ENCODE results near the gene ABLIM1.

ABLIM1 gene

GRCh38 chr10:114688786-114689185, 30.7 kb upstream of the ABLIM1 start:
- peaks cover 45% of the 10 kb centered on the region for H3K4me1 ChIP-seq (ENCODE audit: control insufficient read depth, insufficient read depth, low read length, poor library complexity, severe bottlenecking)
- H3K9me3 ChIP-seq (ENCODE audit: control insufficient read depth, low read length), result no peaks in the 10 kb centered on the region
- no peak overlapping the region for H3K27ac ChIP-seq (ENCODE audit: low read depth, low read length, severe bottlenecking)
- 68 to 73% methylated on average over 4 of the region's 5 CpGs for WGBS, 2 experiments (ENCODE audit: insufficient coverage in 2 of 2)
- no peak overlapping the region for H3K4me3 ChIP-seq (ENCODE audit: extremely low read depth, insufficient read depth, low read length, poor library complexity, severe bottlenecking)
- H3K36me3 ChIP-seq (ENCODE audit: control insufficient read depth, insufficient read depth, low read length), result no peaks in the 10 kb centered on the region

- H3K4me1 ChIP-seq (ENCODE audit: control insufficient read depth, insufficient read depth, low read length, poor library complexity, severe bottlenecking), result peaks cover 45% of the 10 kb centered on the region
- no peaks in the 10 kb centered on the region for H3K9me3 ChIP-seq (ENCODE audit: control insufficient read depth, low read length)
- H3K4me3 ChIP-seq (ENCODE audit: extremely low read depth, insufficient read depth, low read length, poor library complexity, severe bottlenecking), result no peak overlapping the region
- 100% methylated on average over 1 to 2 of the region's 3 CpGs for WGBS, 2 experiments (ENCODE audit: insufficient coverage in 2 of 2)
- H3K27ac ChIP-seq (ENCODE audit: low read depth, low read length, severe bottlenecking), result no peak overlapping the region
- no peaks in the 10 kb centered on the region for H3K36me3 ChIP-seq (ENCODE audit: control insufficient read depth, insufficient read depth, low read length)
These were observed 29.4 kb upstream of the ABLIM1 start for GRCh38 chr10:114687459-114687858.

GRCh38 chr10:114686013-114686412, 27.9 kb upstream of the ABLIM1 start:
- no peaks in the 10 kb centered on the region for H3K9me3 ChIP-seq (ENCODE audit: control insufficient read depth, low read length)
- no peak overlapping the region for H3K4me3 ChIP-seq (ENCODE audit: extremely low read depth, insufficient read depth, low read length, poor library complexity, severe bottlenecking)
- peaks cover 43% of the 10 kb centered on the region for H3K4me1 ChIP-seq (ENCODE audit: control insufficient read depth, insufficient read depth, low read length, poor library complexity, severe bottlenecking)
- H3K36me3 ChIP-seq (ENCODE audit: control insufficient read depth, insufficient read depth, low read length), result no peaks in the 10 kb centered on the region
- 93 to 95% methylated on average over 2 of the region's 2 CpGs for WGBS, 2 experiments (ENCODE audit: insufficient coverage in 2 of 2)
- peak overlapping the region; percentile 83 for H3K27ac ChIP-seq (ENCODE audit: low read depth, low read length, severe bottlenecking)

- Histone ChIP-seq H3K4me1 (ENCODE audit: control insufficient read depth, insufficient read depth, low read length, poor library complexity, severe bottlenecking) (peaks cover 40% of the 10 kb centered on the region), H3K27ac (ENCODE audit: low read depth, low read length, severe bottlenecking) (peak overlapping the region; percentile 83), H3K9me3 (ENCODE audit: control insufficient read depth, low read length) (no peaks in the 10 kb centered on the region), H3K36me3 (ENCODE audit: control insufficient read depth, insufficient read depth, low read length) (no peaks in the 10 kb centered on the region), H3K4me3 (ENCODE audit: extremely low read depth, insufficient read depth, low read length, poor library complexity, severe bottlenecking) (no peak overlapping the region)
- 71 to 72% methylated on average over 4 to 5 of the region's 5 CpGs for WGBS, 2 experiments (ENCODE audit: insufficient coverage in 2 of 2)
These were observed 27.4 kb upstream of the ABLIM1 start for GRCh38 chr10:114685456-114685855.

GRCh38 chr10:114684822-114685209, 26.7 kb upstream of the ABLIM1 start:
- peaks cover 40% of the 10 kb centered on the region for H3K4me1 ChIP-seq (ENCODE audit: control insufficient read depth, insufficient read depth, low read length, poor library complexity, severe bottlenecking)
- WGBS, 2 experiments (ENCODE audit: insufficient coverage in 2 of 2), result 67% methylated on average over 1 of the region's 5 CpGs; no CpG with 5 or more reads in 1 of the 2 experiments
- no peak overlapping the region for H3K4me3 ChIP-seq (ENCODE audit: extremely low read depth, insufficient read depth, low read length, poor library complexity, severe bottlenecking)

GRCh38 chr10:114684084-114684821, 26.2 kb upstream of the ABLIM1 start:
- peak overlapping the region; percentile 83 for H3K27ac ChIP-seq (ENCODE audit: low read depth, low read length, severe bottlenecking)
- WGBS, 2 experiments (ENCODE audit: insufficient coverage in 2 of 2), result 86 to 87% methylated on average over 7 to 8 of the region's 12 CpGs
- H3K36me3 ChIP-seq (ENCODE audit: control insufficient read depth, insufficient read depth, low read length), result no peaks in the 10 kb centered on the region
- peaks cover 40% of the 10 kb centered on the region for H3K4me1 ChIP-seq (ENCODE audit: control insufficient read depth, insufficient read depth, low read length, poor library complexity, severe bottlenecking)
- no peak overlapping the region for H3K4me3 ChIP-seq (ENCODE audit: extremely low read depth, insufficient read depth, low read length, poor library complexity, severe bottlenecking)
- no peaks in the 10 kb centered on the region for H3K9me3 ChIP-seq (ENCODE audit: control insufficient read depth, low read length)

More at GRCh38 chr10:114684822-114685209, 26.7 kb upstream of the ABLIM1 start:
- H3K9me3 ChIP-seq (ENCODE audit: control insufficient read depth, low read length), result no peaks in the 10 kb centered on the region
- peak overlapping the region; percentile 83 for H3K27ac ChIP-seq (ENCODE audit: low read depth, low read length, severe bottlenecking)
- H3K36me3 ChIP-seq (ENCODE audit: control insufficient read depth, insufficient read depth, low read length), result no peaks in the 10 kb centered on the region

GRCh38 chr10:114683593-114683992, 25.5 kb upstream of the ABLIM1 start:
- no peaks in the 10 kb centered on the region for H3K36me3 ChIP-seq (ENCODE audit: control insufficient read depth, insufficient read depth, low read length)
- H3K4me1 ChIP-seq (ENCODE audit: control insufficient read depth, insufficient read depth, low read length, poor library complexity, severe bottlenecking), result peaks cover 40% of the 10 kb centered on the region
- no peaks in the 10 kb centered on the region for H3K9me3 ChIP-seq (ENCODE audit: control insufficient read depth, low read length)
- WGBS, 2 experiments (ENCODE audit: insufficient coverage in 2 of 2), result 98 to 100% methylated on average over 3 to 4 of the region's 9 CpGs
- H3K27ac ChIP-seq (ENCODE audit: low read depth, low read length, severe bottlenecking), result no peak overlapping the region
- no peak overlapping the region for H3K4me3 ChIP-seq (ENCODE audit: extremely low read depth, insufficient read depth, low read length, poor library complexity, severe bottlenecking)

- no peaks in the 10 kb centered on the region for H3K36me3 ChIP-seq (ENCODE audit: control insufficient read depth, insufficient read depth, low read length)
- H3K4me3 ChIP-seq (ENCODE audit: extremely low read depth, insufficient read depth, low read length, poor library complexity, severe bottlenecking), result no peak overlapping the region
- WGBS, 2 experiments (ENCODE audit: insufficient coverage in 2 of 2), result 95 to 97% methylated on average over 6 to 7 of the region's 10 CpGs
- H3K9me3 ChIP-seq (ENCODE audit: control insufficient read depth, low read length), result no peaks in the 10 kb centered on the region
- H3K4me1 ChIP-seq (ENCODE audit: control insufficient read depth, insufficient read depth, low read length, poor library complexity, severe bottlenecking), result peaks cover 40% of the 10 kb centered on the region
- H3K27ac ChIP-seq (ENCODE audit: low read depth, low read length, severe bottlenecking), result no peak overlapping the region
These were observed 25.1 kb upstream of the ABLIM1 start for GRCh38 chr10:114683162-114683561.

- no peak overlapping the region for H3K27ac ChIP-seq (ENCODE audit: low read depth, low read length, severe bottlenecking)
- WGBS, 2 experiments (ENCODE audit: insufficient coverage in 2 of 2), result no CpG with 5 or more reads among the region's 4 CpGs
- H3K4me3 ChIP-seq (ENCODE audit: extremely low read depth, insufficient read depth, low read length, poor library complexity, severe bottlenecking), result no peak overlapping the region
- H3K9me3 ChIP-seq (ENCODE audit: control insufficient read depth, low read length), result no peaks in the 10 kb centered on the region
- H3K36me3 ChIP-seq (ENCODE audit: control insufficient read depth, insufficient read depth, low read length), result no peaks in the 10 kb centered on the region
- H3K4me1 ChIP-seq (ENCODE audit: control insufficient read depth, insufficient read depth, low read length, poor library complexity, severe bottlenecking), result peaks cover 40% of the 10 kb centered on the region
These were observed 24.5 kb upstream of the ABLIM1 start for GRCh38 chr10:114682532-114682931.

GRCh38 chr10:114682121-114682520, 24.0 kb upstream of the ABLIM1 start:
- H3K36me3 ChIP-seq (ENCODE audit: control insufficient read depth, insufficient read depth, low read length), result no peaks in the 10 kb centered on the region
- H3K4me3 ChIP-seq (ENCODE audit: extremely low read depth, insufficient read depth, low read length, poor library complexity, severe bottlenecking), result no peak overlapping the region
- WGBS, 2 experiments (ENCODE audit: insufficient coverage in 2 of 2), result no CpG with 5 or more reads among the region's 3 CpGs
- no peaks in the 10 kb centered on the region for H3K9me3 ChIP-seq (ENCODE audit: control insufficient read depth, low read length)
- peaks cover 38% of the 10 kb centered on the region for H3K4me1 ChIP-seq (ENCODE audit: control insufficient read depth, insufficient read depth, low read length, poor library complexity, severe bottlenecking)
- no peak overlapping the region for H3K27ac ChIP-seq (ENCODE audit: low read depth, low read length, severe bottlenecking)

GRCh38 chr10:114681542-114681941, 23.5 kb upstream of the ABLIM1 start:
- Histone ChIP-seq H3K9me3 (ENCODE audit: control insufficient read depth, low read length) (no peaks in the 10 kb centered on the region), H3K36me3 (ENCODE audit: control insufficient read depth, insufficient read depth, low read length) (no peaks in the 10 kb centered on the region), H3K4me3 (ENCODE audit: extremely low read depth, insufficient read depth, low read length, poor library complexity, severe bottlenecking) (no peak overlapping the region), H3K4me1 (ENCODE audit: control insufficient read depth, insufficient read depth, low read length, poor library complexity, severe bottlenecking) (peaks cover 33% of the 10 kb centered on the region), H3K27ac (ENCODE audit: low read depth, low read length, severe bottlenecking) (no peak overlapping the region)
- 81 to 83% methylated on average over 4 of the region's 5 CpGs for WGBS, 2 experiments (ENCODE audit: insufficient coverage in 2 of 2)
